GM18498 (cell line): Measurements from ENCODE around the gene PXYLP1.

Experiments
- ATAC-seq: cut with Tn5 transposase; IDR thresholded peaks from one replicate; pipeline ENCODE4 v1.9.1; 2021; ENCODE audit warnings: mild to moderate bottlenecking, moderate library complexity; ENCODE audit not compliant: unreplicated experiment

PXYLP1 gene

GRCh38 chr3:141227752-141228151 lies 3.9 kb upstream of the PXYLP1 start:
- no peak for ATAC-seq

- ATAC-seq: no peak
These were observed 3.2 kb upstream of the PXYLP1 start for GRCh38 chr3:141228395-141228794.

GRCh38 chr3:141229132-141229531 lies 2.5 kb upstream of the PXYLP1 start:
- no peak for ATAC-seq

GRCh38 chr3:141230293-141230692 lies 1.3 kb upstream of the PXYLP1 start:
- no peak for ATAC-seq

- peak; percentile 3 for ATAC-seq
These were observed 563 bp downstream of the PXYLP1 start for GRCh38 chr3:141231952-141232823.

- no peak for ATAC-seq
These were observed 2.0 kb downstream of the PXYLP1 start for GRCh38 chr3:141233457-141234161.

- ATAC-seq: no peak
These were observed 2.7 kb downstream of the PXYLP1 start for GRCh38 chr3:141234283-141234682.

GRCh38 chr3:141235661-141236171 lies 4.1 kb downstream of the PXYLP1 start:
- ATAC-seq: no peak

- ATAC-seq: no peak
These were observed 4.7 kb downstream of the PXYLP1 start for GRCh38 chr3:141236361-141236760.

GRCh38 chr3:141237701-141238521 lies 6.3 kb downstream of the PXYLP1 start:
- no peak for ATAC-seq

- ATAC-seq: no peak
These were observed 8.1 kb downstream of the PXYLP1 start for GRCh38 chr3:141239511-141240281.

- no peak for ATAC-seq
These were observed 8.7 kb downstream of the PXYLP1 start for GRCh38 chr3:141240286-141240685.

GRCh38 chr3:141240687-141241615 lies 9.3 kb downstream of the PXYLP1 start:
- no peak for ATAC-seq

GRCh38 chr3:141241616-141242376 lies 10.2 kb downstream of the PXYLP1 start:
- ATAC-seq: no peak

GRCh38 chr3:141242377-141243092 lies 10.9 kb downstream of the PXYLP1 start:
- ATAC-seq: no peak

- ATAC-seq: no peak
These were observed 11.7 kb downstream of the PXYLP1 start for GRCh38 chr3:141243271-141243707.

GRCh38 chr3:141246224-141246957 lies 14.8 kb downstream of the PXYLP1 start:
- no peak for ATAC-seq
